Activated CD4-positive, alpha-beta T cell treated with anti-CD3 and anti-CD28 coated beads, Interleukin-2, amount 50 U/mL, for 4 hours (primary cell): ENCODE results near the gene ABCC4.

Experiments used
- DNase-seq, 2 experiments: peaks; one replicate each; pipeline ENCODE4 v3.0.0-alpha.2; 2020

Gene ABCC4

GRCh38 chr13:95035311-95036109 lies 265.7 kb downstream of the ABCC4 start:
- DNase-seq = no peak

- DNase-seq = no peak
Observed at GRCh38 chr13:95033890-95034289, 267.4 kb downstream of the ABCC4 start.

- DNase-seq = no peak
Observed at GRCh38 chr13:95032121-95032520, 269.1 kb downstream of the ABCC4 start.

- no peak for DNase-seq
Observed at GRCh38 chr13:95030821-95031343, 270.4 kb downstream of the ABCC4 start.

- no peak for DNase-seq
Observed at GRCh38 chr13:95027638-95028037, 273.6 kb downstream of the ABCC4 start.

GRCh38 chr13:95025116-95025515 lies 276.1 kb downstream of the ABCC4 start:
- no peak for DNase-seq

- no peak for DNase-seq
Observed at GRCh38 chr13:95023405-95023804, 277.8 kb downstream of the ABCC4 start.

GRCh38 chr13:95020298-95020987 lies 280.8 kb downstream of the ABCC4 start:
- DNase-seq = no peak

GRCh38 chr13:95019886-95020285 lies 281.4 kb downstream of the ABCC4 start:
- no peak for DNase-seq

- DNase-seq = no peak
Observed at GRCh38 chr13:95007322-95007721, 293.9 kb downstream of the ABCC4 start.

GRCh38 chr13:95005300-95005699 lies 296.0 kb downstream of the ABCC4 start:
- DNase-seq = no peak

GRCh38 chr13:95003019-95003813 lies 298.0 kb downstream of the ABCC4 start:
- DNase-seq = no peak

- no peak for DNase-seq
Observed at GRCh38 chr13:95002126-95002525, 299.1 kb downstream of the ABCC4 start.

- no peak for DNase-seq
Observed at GRCh38 chr13:94999871-95000270, 301.4 kb downstream of the ABCC4 start.

GRCh38 chr13:94997126-94997525 lies 304.1 kb downstream of the ABCC4 start:
- no peak for DNase-seq

- DNase-seq = no peak
Observed at GRCh38 chr13:94996445-94996844, 304.8 kb downstream of the ABCC4 start.

- no peak for DNase-seq
Observed at GRCh38 chr13:94994506-94994905, 306.7 kb downstream of the ABCC4 start.

- no peak for DNase-seq
Observed at GRCh38 chr13:94993616-94994015, 307.6 kb downstream of the ABCC4 start.

- DNase-seq = no peak
Observed at GRCh38 chr13:94992036-94992960, 309.0 kb downstream of the ABCC4 start.

- DNase-seq = no peak
Observed at GRCh38 chr13:94988654-94989053, 312.6 kb downstream of the ABCC4 start.

GRCh38 chr13:94987869-94988268 lies 313.4 kb downstream of the ABCC4 start:
- DNase-seq = no peak

- no peak for DNase-seq
Observed at GRCh38 chr13:94987081-94987480, 314.2 kb downstream of the ABCC4 start.
